NB4 (cell line): ENCODE measurements around the gene RFXAP.
A peak's percentile ranks its signal among the peaks of the same experiment; 100 is the strongest.

ENCODE experiments used
- DNase-seq: peaks from one replicate; pipeline ENCODE4 v3.0.0; 2010; ENCODE audit warnings: low read depth
- H3K4me3 ChIP-seq: one replicate; pipeline ENCODE4 v1.5.1; 2011; ENCODE audit warnings: mild to moderate bottlenecking, low read depth, low read length, moderate library complexity
- CTCF ChIP-seq: IDR thresholded peaks from one replicate; pipeline ENCODE4 v1.5.1; 2012; ENCODE audit warnings: low read depth, low read length
- MAX ChIP-seq: IDR thresholded peaks from 2 replicates; pipeline ENCODE4 v1.6.1; 2011; ENCODE audit warnings: low read depth, low read length
- MYC ChIP-seq: IDR thresholded peaks from 2 replicates; pipeline ENCODE4 v1.6.1; 2011; ENCODE audit warnings: low read depth, low read length
- POLR2A ChIP-seq: IDR thresholded peaks from 2 replicates; pipeline ENCODE4 v1.6.1; 2011; ENCODE audit warnings: mild to moderate bottlenecking; ENCODE audit not compliant: insufficient read length; ENCODE audit errors: extremely low read depth

The RFXAP gene

GRCh38 chr13:36818804-36819738 lies at the start of gene RFXAP:
Gene RFXAP, plus strand, starts transcription at chr13:36819222. Its CDS starts 136 bp downstream, at chr13:36819358.
- H3K4me3 ChIP-seq: peak within 1 kb of the TSS; percentile 80
- peak; percentile 88 for TF ChIP-seq MAX
- no peak for TF ChIP-seq CTCF
- 0 out of 2 replicates have a peak, but pooled peaks have one; percentile 54 for TF ChIP-seq MYC
- peak; percentile 94 for TF ChIP-seq POLR2A
- peak; percentile 92 for DNase-seq

- H3K4me3 ChIP-seq: no peak overlapping the region
- DNase-seq: no peak
- TF ChIP-seq CTCF (no peak), POLR2A (no peak), MAX (no peak), MYC (no peak)
Observed at GRCh38 chr13:36769545-36769944, 49.5 kb upstream of the RFXAP start.

- TF ChIP-seq CTCF: no peak
- TF ChIP-seq MYC: no peak
- no peak for TF ChIP-seq POLR2A
- TF ChIP-seq MAX: no peak
- H3K4me3 ChIP-seq: no peak overlapping the region
- DNase-seq: no peak
Observed at GRCh38 chr13:36770741-36771140, 48.3 kb upstream of the RFXAP start.

GRCh38 chr13:36772853-36773252 lies 46.2 kb upstream of the RFXAP start:
- DNase-seq: no peak
- H3K4me3 ChIP-seq: no peak overlapping the region
- TF ChIP-seq MAX (no peak), CTCF (no peak), POLR2A (no peak), MYC (no peak)

- DNase-seq: no peak
- TF ChIP-seq MAX (no peak), CTCF (no peak), MYC (no peak), POLR2A (no peak)
- H3K4me3 ChIP-seq: no peak overlapping the region
Observed at GRCh38 chr13:36774931-36775330, 44.1 kb upstream of the RFXAP start.

GRCh38 chr13:36776175-36776574 lies 42.8 kb upstream of the RFXAP start:
- DNase-seq: no peak
- TF ChIP-seq MAX (no peak), MYC (no peak), POLR2A (no peak), CTCF (no peak)

More at GRCh38 chr13:36776175-36776574, 42.8 kb upstream of the RFXAP start:
- no peak overlapping the region for H3K4me3 ChIP-seq
